SH-SY5Y (cell line): ENCODE results near the gene PHLDB2.

Source experiments
- GATA2 ChIP-seq: IDR thresholded peaks from 2 replicates; pipeline ENCODE4 v1.6.1; 2011; ENCODE audit warnings: mild to moderate bottlenecking, low read depth, low read length
- GATA3 ChIP-seq: IDR thresholded peaks from 2 replicates; pipeline ENCODE4 v1.6.1; 2011; ENCODE audit warnings: low read depth, mild to moderate bottlenecking, low read length, moderate library complexity

PHLDB2 gene

DNA sequence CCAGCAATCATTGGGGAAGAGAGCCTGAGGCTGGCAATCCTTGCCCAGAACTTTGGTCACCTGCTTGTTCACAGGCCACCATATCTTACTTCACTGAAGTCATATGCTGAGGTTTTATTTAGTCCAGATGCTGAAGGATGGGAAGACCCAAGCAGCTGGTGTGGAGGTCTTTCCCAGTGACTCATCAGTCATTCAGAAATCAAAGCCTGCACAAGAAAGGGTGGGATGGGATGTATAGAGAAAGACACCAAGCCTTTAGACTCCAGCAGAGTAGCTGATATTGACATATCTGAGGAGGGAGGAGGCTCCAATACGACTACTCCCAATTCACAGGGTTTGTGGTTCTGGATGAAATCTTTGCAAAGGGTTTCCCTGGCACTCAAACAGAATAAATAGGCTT lies 13.0 kb upstream of the PHLDB2 start:
- no peak for TF ChIP-seq GATA2

GRCh38 chr3:111846717-111847116 lies 12.3 kb upstream of the PHLDB2 start:
- TF ChIP-seq GATA2 (no peak), GATA3 (no peak)

DNA sequence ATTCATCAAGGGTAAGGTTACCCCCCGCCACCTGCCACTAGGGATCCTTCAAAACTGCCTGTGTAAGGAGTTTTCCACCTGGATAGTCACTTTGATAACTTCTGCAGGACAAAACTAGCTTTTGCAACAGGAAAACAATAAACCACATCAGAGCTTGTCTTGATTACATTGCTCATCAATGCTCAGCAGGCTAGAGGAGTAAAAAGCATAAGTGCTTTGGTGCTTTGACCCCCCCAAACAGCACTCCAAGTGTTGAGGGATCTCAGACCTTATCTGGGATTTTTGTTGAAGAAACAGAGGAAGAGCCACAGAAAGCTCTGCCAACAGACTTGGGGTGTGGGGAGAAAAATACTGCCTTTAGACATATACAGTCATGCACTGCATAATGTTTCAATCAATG lies 10.8 kb upstream of the PHLDB2 start:
- TF ChIP-seq GATA3 (no peak), GATA2 (no peak)

GRCh38 chr3:111848778-111849177 lies 10.3 kb upstream of the PHLDB2 start:
- TF ChIP-seq GATA3: no peak
- no peak for TF ChIP-seq GATA2

- TF ChIP-seq GATA3: no peak
- TF ChIP-seq GATA2: no peak
Observed at GRCh38 chr3:111850537-111850936, 8.5 kb upstream of the PHLDB2 start.

DNA sequence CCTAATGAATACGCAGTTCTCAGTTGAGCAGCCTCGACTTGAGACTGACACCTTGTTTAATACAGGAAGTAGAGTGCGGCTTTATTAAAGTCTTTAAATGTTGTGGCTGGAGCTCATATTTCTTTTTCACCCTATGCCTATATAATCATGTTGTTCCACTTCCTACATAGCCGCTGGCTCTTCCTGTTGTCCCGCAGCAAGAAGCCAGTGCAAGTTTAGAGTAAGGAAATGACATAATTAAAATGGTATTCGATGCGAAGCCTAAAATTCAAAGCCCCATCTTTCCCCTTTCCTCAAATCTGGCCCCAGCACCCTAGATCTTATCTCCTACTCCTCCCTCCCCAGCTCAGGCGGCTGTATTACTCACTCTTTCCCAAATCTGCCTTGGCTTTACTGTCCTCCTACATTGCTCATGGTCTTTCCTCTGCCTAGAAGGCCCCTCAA lies 7.5 kb upstream of the PHLDB2 start:
- TF ChIP-seq GATA2 (no peak), GATA3 (no peak)

- TF ChIP-seq GATA2 (no peak), GATA3 (no peak)
Observed at GRCh38 chr3:111852540-111852939, 6.5 kb upstream of the PHLDB2 start.

DNA sequence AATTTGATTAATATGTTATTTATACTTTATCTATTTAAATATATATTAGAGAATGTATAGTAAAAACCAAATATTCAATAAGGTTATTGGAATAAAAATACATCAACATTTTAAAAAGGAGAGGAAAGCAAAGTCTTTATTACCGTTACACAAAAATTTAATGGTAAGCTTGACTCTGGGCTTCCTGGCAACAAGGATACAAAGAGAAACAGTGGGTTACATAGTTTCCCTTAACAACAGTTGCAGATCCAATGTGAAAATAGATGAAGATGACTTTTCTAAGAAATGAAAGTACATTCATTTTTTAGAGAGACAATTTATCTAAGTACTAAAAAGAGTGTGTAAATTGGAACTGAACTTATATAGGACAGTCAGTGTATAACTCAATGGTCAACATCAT lies 6.0 kb upstream of the PHLDB2 start:
- TF ChIP-seq GATA2: no peak
- no peak for TF ChIP-seq GATA3

GRCh38 chr3:111854990-111855389 lies 4.1 kb upstream of the PHLDB2 start:
- TF ChIP-seq GATA3: no peak
- no peak for TF ChIP-seq GATA2

DNA sequence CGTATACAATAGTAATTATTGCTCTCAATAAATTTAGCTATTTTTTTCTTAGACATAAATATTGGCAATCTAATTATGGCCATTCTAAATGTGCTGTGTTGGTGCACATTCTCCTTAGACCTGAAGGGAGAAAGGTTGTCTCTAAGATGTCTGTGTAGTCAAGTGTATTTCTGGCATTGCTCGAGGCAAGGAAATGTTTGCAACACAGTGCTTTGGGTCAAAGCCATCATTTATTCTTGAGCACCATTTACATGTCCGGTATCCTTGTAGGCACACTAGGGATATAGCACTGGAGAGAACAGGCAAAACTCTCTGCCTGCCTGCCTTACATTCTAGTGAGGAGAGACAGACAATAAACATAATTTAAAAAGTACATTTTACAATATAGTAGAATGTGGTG lies 2.6 kb upstream of the PHLDB2 start:
- TF ChIP-seq GATA2 (no peak), GATA3 (no peak)

DNA sequence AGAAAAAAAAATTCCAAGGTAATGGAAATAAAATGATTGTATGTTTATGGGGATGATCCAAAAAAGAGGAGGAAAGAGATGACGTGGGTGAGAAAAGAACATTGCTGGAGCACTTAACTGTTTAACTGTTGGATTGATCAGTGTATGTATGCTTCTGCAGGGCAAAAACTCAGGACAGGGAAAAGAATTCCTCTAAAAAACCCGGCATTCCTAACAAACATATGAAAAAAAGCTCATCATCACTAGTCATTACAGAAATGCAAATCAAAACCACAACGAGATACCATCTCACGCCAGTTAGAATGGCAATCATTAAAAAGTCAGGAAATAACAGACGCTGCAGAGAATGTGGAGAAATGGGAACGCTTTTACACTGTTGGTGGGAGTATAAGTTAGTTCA lies 1.6 kb upstream of the PHLDB2 start:
- TF ChIP-seq GATA2 (no peak), GATA3 (no peak)

GRCh38 chr3:111858642-111859041 lies 423 bp upstream of the PHLDB2 start:
- TF ChIP-seq GATA3 (no peak), GATA2 (no peak)

DNA sequence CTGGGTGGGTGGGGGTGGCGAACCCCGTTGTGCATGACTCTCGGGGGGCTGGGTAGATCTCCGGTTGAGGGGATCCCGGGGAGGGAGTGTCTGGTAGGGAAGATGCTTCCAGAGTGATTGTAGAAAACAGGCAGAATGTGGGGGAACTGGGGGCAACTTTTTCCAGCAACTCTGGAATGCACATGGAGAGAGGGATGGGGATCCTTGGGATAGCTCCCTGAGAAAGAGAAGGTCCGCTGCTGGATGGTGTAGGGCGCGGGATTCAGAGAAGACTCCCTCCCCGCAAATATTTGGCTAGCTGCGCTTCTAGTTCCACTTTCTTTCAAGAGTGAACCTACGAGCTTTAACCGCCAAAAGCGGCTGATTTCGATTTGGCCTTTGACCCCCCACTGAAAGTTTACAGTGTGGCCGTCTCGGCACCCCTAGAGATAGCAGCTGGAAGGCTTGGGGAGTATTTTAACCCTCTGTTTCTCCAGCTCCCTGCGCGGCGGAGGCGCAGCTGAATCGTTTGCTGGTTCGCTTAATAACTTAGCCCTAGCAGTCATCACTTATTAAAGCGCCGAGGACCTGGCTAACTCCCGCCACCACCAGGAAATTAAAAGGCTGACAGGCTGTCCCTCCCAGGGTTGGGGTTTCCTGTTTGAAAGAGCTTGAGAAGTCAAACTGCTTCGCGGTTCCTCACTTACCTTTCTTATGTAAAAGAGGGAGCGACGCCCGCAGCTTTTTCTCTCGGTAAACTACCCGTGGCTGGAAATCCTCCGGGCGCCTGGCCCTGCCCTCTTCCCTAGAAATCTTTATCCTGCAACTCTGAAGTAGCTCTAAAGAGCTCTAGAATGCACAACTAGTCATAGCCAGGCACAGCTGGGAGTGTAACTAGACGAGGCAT lies 1.2 kb downstream of the PHLDB2 start:
- no peak for TF ChIP-seq GATA3
- TF ChIP-seq GATA2: no peak

DNA sequence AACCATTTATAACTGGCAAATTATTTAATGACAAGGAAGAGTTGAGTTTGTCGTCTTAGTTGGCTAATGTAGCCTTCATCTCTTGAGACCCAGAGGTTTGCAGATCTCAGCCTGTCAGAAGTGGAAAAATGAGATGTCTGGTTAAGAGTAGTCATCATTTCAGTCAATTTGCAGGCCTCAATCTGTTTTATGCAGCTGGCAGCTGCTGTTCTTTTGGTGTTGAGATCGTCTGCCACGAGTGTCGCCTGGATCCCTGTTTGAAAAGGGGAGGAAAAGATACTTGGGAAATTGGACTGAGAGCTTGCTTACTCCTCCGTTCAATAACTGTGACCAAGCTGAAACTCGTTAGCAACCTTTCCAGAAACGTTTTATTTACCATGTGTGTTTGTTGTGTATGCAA lies 2.3 kb downstream of the PHLDB2 start:
- TF ChIP-seq GATA3 (no peak), GATA2 (no peak)

DNA sequence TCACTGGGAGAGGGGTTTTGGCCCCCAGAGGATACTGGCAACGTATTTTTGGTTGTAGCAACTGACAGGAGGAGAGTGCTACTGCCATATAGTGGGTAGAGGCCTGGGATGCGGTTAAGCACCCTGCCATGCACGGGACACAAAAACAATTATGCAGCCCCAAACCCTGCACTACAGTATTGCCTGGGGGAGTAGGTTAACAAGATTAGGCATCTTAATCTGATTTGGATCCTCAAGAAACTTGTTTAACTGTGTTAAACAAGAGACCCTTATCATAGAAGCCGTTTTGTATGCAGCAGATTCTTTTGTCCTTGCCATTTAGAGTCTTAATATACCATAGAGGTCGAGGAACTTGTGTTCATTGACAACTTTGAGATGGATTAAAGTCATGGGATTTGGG lies 3.4 kb downstream of the PHLDB2 start:
- TF ChIP-seq GATA3 (no peak), GATA2 (no peak)

DNA sequence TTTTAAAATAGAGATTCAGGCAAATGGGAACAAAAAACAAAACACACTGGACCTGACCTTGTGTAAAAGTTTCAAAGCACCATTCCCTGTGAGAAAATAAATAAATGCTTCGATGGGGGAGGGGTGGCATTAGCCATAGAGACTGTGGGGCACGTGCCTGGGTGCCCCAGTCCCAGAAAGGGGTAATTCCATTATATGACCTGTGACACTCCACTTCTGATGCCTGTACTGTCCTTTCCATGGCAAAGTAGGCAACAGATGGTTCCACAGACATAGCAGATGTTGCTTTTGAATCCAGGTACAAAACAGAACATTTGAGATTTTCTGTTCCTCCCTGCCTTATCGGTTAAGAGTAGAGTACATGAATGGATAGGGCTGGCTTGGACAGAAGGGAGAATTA lies 3.9 kb downstream of the PHLDB2 start:
- TF ChIP-seq GATA2 (no peak), GATA3 (no peak)
